ENCODE results near the gene C16orf96. TPM values are rescaled to one million over a fixed set of nuclear protein-coding genes. Genes with fewer than 3 reads are reported as not detected.

C16orf96 gene
- under 1 TPM in 3 of 4 donors, not detected in 1; 0.04 to 0.19 (median 0.06) TPM for total RNA-seq

DNA sequence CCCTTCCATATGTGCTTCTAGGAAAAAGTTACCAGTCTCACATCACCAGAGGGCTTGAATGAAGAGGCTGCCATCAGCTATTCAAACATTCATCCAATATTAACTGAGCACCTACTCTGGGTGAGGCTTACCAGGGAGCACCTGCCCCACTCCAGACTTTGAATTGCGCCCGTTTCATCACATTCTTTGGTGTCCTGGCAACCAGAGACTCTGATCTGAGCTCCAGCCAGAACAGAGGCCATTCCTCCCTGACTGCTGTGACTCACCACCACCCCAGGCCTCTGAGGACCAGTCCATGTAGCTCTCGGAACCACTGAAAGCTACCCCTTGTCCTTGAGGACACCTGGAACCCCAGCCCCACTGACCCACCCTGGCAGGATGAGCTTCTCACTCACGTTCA, at the start of gene C16orf96:
Gene C16orf96, plus strand, starts transcription at position 229 of the 400 bp plus-strand sequence. Its CDS starts 150 bp downstream, at position 379.
- no peak for DNase-seq
- no peak within 1 kb of the TSS for H3K27ac ChIP-seq
- intact Hi-C loops (cut with DNase I): no loop called here
- H3K36me3 ChIP-seq: no peaks in the 10 kb centered on the region
- H3K4me1 ChIP-seq: no peaks in the 10 kb centered on the region
- H3K27me3 ChIP-seq: peaks cover 0 to 18% (median 0%) of the 10 kb centered on the region in 4 donors
- WGBS, 2 donors: 66% methylated on average over 3 of the region's 4 CpGs; no CpG with 5 or more reads in 1 of the 2 donors
- no peak within 1 kb of the TSS for H3K4me3 ChIP-seq
- no peak for TF ChIP-seq POLR2A (IDR thresholded peaks at IDR 0.05)
- TF ChIP-seq, protein P1, sequence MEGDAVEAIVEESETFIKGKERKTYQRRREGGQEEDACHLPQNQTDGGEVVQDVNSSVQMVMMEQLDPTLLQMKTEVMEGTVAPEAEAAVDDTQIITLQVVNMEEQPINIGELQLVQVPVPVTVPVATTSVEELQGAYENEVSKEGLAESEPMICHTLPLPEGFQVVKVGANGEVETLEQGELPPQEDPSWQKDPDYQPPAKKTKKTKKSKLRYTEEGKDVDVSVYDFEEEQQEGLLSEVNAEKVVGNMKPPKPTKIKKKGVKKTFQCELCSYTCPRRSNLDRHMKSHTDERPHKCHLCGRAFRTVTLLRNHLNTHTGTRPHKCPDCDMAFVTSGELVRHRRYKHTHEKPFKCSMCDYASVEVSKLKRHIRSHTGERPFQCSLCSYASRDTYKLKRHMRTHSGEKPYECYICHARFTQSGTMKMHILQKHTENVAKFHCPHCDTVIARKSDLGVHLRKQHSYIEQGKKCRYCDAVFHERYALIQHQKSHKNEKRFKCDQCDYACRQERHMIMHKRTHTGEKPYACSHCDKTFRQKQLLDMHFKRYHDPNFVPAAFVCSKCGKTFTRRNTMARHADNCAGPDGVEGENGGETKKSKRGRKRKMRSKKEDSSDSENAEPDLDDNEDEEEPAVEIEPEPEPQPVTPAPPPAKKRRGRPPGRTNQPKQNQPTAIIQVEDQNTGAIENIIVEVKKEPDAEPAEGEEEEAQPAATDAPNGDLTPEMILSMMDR (IDR thresholded peaks at IDR 0.05): no peak
- H3K9me3 ChIP-seq: no peaks in the 10 kb centered on the region

DNA sequence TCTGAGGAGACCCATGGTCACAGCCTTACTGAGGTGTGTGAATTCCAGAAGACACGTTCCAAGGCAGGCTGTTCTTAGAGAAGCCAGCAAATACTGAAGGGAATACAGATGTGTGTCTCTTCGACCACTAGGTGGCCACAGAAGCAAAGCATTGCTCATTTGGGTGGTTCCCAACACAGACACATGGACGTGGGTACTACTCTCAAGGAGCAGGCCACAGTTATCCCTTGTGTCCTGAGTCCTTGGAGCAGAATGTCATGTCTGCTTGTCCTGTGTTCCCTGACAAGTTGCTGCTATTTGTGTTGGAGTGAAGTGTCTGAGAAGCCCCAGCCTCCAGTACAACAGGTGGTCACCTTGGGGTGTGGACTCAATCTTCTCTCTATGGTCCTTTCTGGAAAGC, 49.7 kb upstream of the C16orf96 start:
- intact Hi-C loops (cut with DNase I): no loop called here
- TF ChIP-seq POLR2A (IDR thresholded peaks at IDR 0.05): no peak
- TF ChIP-seq, protein P1 (IDR thresholded peaks at IDR 0.05): peak; percentile 71 to 90 (median 82)
- H3K27me3 ChIP-seq: no peaks in the 10 kb centered on the region
- no peak for DNase-seq
- peak overlapping the region in 3 of 4 donors; percentile 32 to 78 (median 74) for H3K27ac ChIP-seq
- H3K9me3 ChIP-seq: no peaks in the 10 kb centered on the region
- 0 to 8% methylated on average over 2 to 3 of the region's 3 CpGs for WGBS, 2 donors
- H3K4me1 ChIP-seq: peaks cover 12 to 63% (median 17%) of the 10 kb centered on the region in 3 donors
- H3K36me3 ChIP-seq: peaks cover 18 to 55% (median 23%) of the 10 kb centered on the region in 3 donors
- no peak overlapping the region for H3K4me3 ChIP-seq

DNA sequence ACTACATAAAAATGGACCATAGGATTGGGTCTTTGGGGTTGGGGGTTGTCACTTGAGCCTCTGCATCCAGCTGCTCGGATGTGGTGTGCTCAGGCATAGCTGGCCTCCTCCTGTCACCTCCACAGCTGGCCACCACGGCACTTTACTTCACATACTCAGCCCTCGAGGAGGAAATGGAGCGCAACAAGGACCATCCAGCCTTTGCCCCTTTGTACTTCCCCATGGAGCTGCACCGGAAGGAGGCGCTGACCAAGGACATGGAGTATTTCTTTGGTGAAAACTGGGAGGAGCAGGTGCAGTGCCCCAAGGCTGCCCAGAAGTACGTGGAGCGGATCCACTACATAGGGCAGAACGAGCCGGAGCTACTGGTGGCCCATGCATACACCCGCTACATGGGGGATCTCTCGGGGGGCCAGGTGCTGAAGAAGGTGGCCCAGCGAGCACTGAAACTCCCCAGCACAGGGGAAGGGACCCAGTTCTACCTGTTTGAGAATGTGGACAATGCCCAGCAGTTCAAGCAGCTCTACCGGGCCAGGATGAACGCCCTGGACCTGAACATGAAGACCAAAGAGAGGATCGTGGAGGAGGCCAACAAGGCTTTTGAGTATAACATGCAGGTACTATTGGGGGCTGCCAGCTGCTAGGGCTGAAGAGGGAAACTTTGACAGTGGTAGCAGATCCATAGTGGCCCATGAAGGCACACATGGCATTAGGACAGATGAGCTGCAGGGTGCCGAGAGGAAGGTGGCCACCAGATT, 48.4 kb upstream of the C16orf96 start:
- no peak for TF ChIP-seq POLR2A (IDR thresholded peaks at IDR 0.05)
- TF ChIP-seq, protein P1 (IDR thresholded peaks at IDR 0.05): no peak
- Histone ChIP-seq H3K27ac (no peak overlapping the region), H3K27me3 (no peaks in the 10 kb centered on the region), H3K4me3 (no peak overlapping the region), H3K4me1 (peaks cover 13 to 63% (median 14%) of the 10 kb centered on the region in 3 donors), H3K9me3 (no peaks in the 10 kb centered on the region), H3K36me3 (peaks cover 26 to 68% (median 28%) of the 10 kb centered on the region in 3 donors)
- DNase-seq: no peak
- WGBS, 2 donors: 89 to 90% methylated on average over 5 to 13 of the region's 17 CpGs
- intact Hi-C loops (cut with DNase I): no loop called here

DNA sequence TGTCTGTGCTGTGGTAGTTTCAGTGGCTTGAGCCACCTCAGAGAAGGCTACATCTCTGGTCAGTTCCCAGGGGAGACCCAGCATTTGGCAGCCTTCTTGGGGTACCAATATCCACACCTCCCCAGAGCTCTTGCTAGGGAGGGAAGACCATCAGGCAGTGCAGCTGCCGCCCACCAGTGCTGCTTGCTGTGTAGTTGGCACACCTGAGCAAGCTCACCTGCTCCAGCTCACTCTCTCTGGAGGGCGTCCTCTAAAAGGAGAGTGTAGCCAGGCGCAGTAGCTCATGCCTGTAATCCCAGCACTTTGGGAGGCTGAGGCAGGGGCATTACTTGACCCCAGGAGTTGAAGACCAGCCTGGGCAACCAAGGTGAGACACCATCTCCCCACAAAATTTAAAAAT, 47.3 kb upstream of the C16orf96 start:
- intact Hi-C loops (cut with DNase I): no loop called here
- H3K36me3 ChIP-seq: peaks cover 26 to 78% (median 28%) of the 10 kb centered on the region in 3 donors
- no peaks in the 10 kb centered on the region for H3K27me3 ChIP-seq
- H3K9me3 ChIP-seq: no peaks in the 10 kb centered on the region
- TF ChIP-seq POLR2A (IDR thresholded peaks at IDR 0.05): no peak
- TF ChIP-seq, protein P1 (IDR thresholded peaks at IDR 0.05): no peak
- peaks cover 14 to 64% (median 22%) of the 10 kb centered on the region in 3 donors for H3K4me1 ChIP-seq
- no peak overlapping the region for H3K4me3 ChIP-seq
- H3K27ac ChIP-seq: no peak overlapping the region
- WGBS, 2 donors: 100% methylated on average over 1 to 2 of the region's 3 CpGs
- no peak for DNase-seq

DNA sequence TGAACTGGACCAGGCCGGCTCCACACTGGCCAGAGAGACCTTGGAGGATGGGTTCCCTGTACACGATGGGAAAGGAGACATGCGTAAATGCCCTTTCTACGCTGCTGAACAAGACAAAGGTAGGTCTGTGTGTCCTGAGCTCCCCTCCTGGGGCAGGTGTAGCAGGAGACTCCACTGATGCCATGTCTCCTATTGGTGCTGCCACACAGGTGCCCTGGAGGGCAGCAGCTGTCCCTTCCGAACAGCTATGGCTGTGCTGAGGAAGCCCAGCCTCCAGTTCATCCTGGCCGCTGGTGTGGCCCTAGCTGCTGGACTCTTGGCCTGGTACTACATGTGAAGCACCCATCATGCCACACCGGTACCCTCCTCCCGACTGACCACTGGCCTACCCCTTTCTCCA, 46.7 kb upstream of the C16orf96 start:
- H3K4me3 ChIP-seq: no peak overlapping the region
- TF ChIP-seq, protein P1 (IDR thresholded peaks at IDR 0.05): no peak
- TF ChIP-seq POLR2A (IDR thresholded peaks at IDR 0.05): no peak
- H3K27ac ChIP-seq: no peak overlapping the region
- no peaks in the 10 kb centered on the region for H3K9me3 ChIP-seq
- 88 to 90% methylated on average over 7 to 8 of the region's 8 CpGs for WGBS, 2 donors
- intact Hi-C loops (cut with DNase I): no loop called here
- DNase-seq: no peak
- H3K27me3 ChIP-seq: no peaks in the 10 kb centered on the region
- peaks cover 26 to 85% (median 28%) of the 10 kb centered on the region in 3 donors for H3K36me3 ChIP-seq
- peaks cover 18 to 64% (median 28%) of the 10 kb centered on the region in 3 donors for H3K4me1 ChIP-seq
